Omental fat pad (tissue), 4 donors: ENCODE measurements around the gene CENPH. TPM values are rescaled to one million over a fixed set of nuclear protein-coding genes. Genes with fewer than 3 reads are reported as not detected.
A peak's percentile ranks its signal among the peaks of the same experiment; 100 is the strongest.
"Not testable (repeated sequence)": the region's sequence is repeated elsewhere in the genome, so short reads cannot be mapped to it uniquely, and the experiment has no call there.

Experiments used
- ATAC-seq: fragments of 150-250 bp; one replicate; pipeline ENCODE4 v1.9.1; 2016; ENCODE audit warnings: mild to moderate bottlenecking, moderate library complexity; ENCODE audit not compliant: low FRiP score
- DNase-seq: peaks from one replicate; pipeline ENCODE4 v3.0.0-alpha.2; 2019; ENCODE audit warnings: low spot score
- total RNA-seq, 4 donors: library from RNA; depleted of rRNA; stranded (reverse); fragments of >200 nt; gene quantifications; one replicate each; pipeline ENCODE4 v1.1.0, GENCODE V29; 2016
- TF ChIP-seq, protein P1 (sequence below), 3 donors: fragments of 450-650 bp; IDR thresholded peaks; one replicate each; pipeline ENCODE4 v1.5.1; 2016 to 2017; ENCODE audit warnings: antibody characterized with exemption in 3 of 3, mild to moderate bottlenecking in 3 of 3, moderate library complexity in 2 of 3

Gene CENPH, protein sequence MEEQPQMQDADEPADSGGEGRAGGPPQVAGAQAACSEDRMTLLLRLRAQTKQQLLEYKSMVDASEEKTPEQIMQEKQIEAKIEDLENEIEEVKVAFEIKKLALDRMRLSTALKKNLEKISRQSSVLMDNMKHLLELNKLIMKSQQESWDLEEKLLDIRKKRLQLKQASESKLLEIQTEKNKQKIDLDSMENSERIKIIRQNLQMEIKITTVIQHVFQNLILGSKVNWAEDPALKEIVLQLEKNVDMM
- 1 to 10 TPM; 1.0 to 2.5 (median 2.0) TPM for total RNA-seq

DNA sequence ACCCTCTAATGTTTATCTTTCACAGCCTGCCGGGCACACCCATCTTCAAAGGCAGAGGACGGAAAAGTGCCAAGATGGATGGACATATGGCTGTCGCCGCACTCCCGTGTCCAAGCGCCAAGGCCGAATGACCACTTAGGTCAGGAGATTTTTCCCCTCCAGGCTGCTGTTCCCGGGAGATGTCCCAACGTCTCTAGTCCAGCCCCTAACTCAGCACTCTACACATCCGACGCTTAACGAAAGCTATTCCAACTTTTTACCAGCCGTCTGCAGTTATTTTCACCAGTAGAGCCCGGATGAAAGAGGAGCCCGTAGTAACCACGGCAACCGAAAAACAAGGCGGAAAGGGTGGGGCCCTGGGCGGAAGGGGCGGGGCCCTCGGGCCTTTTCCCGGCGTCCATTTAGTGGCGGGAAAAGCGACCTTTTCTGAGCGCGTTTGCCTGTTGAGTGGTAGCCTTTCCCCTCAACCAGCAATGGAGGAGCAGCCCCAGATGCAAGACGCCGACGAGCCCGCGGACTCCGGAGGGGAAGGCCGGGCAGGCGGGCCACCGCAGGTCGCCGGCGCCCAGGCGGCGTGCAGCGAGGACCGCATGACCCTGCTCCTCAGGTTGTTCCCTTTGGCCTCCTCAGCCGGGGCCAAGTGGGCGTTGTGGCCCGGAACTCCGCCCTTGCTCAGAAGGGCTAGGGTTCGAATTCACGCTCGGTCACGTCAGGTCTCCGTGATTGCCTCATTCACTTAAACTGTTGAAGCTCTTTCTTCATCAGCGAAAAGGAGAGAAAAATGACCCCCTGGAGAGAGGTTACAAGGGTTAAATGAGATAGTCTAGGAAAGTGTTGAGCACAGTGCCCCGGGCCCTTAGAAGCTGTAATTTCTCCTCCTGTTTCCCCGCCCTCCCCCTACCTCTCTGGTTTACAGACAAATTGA lies at the start of gene CENPH:
Gene CENPH, plus strand, starts transcription at position 422 of the 925 bp plus-strand sequence. Its CDS starts 52 bp downstream, at position 474.
- peak; percentile 74 for DNase-seq
- TF ChIP-seq, protein P1, sequence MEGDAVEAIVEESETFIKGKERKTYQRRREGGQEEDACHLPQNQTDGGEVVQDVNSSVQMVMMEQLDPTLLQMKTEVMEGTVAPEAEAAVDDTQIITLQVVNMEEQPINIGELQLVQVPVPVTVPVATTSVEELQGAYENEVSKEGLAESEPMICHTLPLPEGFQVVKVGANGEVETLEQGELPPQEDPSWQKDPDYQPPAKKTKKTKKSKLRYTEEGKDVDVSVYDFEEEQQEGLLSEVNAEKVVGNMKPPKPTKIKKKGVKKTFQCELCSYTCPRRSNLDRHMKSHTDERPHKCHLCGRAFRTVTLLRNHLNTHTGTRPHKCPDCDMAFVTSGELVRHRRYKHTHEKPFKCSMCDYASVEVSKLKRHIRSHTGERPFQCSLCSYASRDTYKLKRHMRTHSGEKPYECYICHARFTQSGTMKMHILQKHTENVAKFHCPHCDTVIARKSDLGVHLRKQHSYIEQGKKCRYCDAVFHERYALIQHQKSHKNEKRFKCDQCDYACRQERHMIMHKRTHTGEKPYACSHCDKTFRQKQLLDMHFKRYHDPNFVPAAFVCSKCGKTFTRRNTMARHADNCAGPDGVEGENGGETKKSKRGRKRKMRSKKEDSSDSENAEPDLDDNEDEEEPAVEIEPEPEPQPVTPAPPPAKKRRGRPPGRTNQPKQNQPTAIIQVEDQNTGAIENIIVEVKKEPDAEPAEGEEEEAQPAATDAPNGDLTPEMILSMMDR (IDR thresholded peaks at IDR 0.05), result no peak
- ATAC-seq, result peak; percentile 98

DNA sequence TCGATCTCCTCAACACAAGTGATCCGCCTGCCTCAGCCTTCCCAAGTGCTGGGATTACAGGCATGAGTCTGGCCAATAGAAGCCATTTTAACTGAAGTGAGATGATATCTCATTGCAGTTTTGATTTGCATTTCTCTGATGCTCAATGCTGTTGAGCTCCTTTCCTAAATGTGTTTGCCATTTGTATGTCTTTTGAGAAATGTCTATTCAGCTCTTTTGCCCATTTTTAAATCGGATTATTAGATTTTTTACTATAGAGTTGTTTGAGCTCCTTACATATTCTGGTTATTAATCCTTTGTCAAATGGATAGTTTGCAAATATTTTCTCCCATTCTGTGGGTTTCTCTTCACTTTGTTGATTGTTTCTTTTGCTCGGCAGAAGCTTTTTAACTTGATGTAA lies 49.1 kb upstream of the CENPH start:
- not testable (repeated sequence) for ATAC-seq, DNase-seq

DNA sequence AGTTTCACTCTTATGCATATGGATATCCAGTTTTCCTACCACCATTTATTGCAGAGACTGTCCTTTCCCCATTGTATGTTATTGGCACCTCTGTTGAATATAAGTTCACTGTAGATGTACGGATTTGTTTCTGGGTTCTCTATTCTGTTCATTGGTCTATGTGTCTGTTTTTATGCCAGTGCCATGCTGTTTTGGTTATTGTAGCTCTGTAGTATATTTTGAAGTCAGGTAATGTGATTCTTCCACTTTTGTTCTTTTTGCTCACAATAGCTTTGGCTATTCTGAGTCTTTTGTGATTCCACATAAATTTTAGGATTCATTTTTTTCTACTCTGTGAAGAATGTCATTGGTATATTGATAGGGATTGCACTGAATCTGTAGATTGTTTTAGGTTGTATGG lies 48.6 kb upstream of the CENPH start:
- ATAC-seq (no peak), DNase-seq (no peak)
- TF ChIP-seq, protein P1 (IDR thresholded peaks at IDR 0.05), result no peak

DNA sequence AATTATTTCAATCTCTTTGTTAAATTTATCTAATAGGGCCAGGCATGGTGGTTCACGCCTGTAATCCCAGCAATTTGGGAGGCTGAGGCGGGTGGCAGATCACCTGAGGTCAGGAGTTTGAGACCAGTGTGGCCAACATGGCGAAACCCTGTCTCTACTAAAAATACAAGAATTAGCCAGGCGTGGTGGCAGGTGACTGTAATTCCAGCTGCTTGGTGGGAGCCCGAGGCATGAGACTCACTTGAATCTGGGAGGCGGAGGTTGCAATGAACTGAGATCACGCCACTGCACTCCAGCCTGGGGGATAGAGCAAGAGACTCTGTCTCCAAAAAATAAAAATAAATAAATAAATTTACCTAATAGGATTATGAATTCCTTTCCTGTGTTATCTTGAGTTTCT lies 40.8 kb upstream of the CENPH start:
- ATAC-seq, DNase-seq: not testable (repeated sequence)

DNA sequence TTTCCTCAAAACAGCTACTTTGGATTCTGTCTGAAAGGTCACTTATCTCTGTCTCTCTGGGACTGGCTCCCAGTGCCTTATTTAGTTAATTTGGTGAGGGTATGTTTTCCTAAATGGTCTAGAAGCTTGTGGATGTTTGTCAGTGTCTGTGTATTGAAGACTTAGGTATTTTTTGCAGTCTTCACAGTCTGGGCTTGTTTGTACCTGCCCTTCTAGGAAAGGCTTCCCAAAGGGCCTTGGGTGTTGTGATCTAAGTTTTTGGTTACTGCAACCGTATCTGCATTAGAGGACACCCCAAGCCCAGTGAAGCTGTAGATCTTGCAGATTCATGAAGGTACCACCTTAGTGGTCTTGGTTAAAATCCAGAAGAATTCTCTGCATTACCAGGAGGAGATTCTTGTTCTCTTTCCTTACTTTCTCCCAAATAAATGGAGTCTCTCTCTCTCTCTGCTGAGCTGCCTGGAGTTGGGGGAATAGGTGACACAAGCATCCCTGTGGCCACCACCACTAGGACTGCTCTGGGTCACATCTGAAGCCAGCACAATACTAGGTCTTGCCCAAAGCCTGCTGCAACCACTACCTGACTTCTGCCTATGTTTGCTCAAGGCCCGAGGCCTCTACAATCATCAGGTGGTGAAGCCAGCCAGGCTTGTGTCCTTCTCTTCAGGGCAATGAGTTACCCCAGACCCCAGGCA lies 40.3 kb upstream of the CENPH start:
- DNase-seq (no peak), ATAC-seq (no peak)
- TF ChIP-seq, protein P1 (IDR thresholded peaks at IDR 0.05), result no peak

DNA sequence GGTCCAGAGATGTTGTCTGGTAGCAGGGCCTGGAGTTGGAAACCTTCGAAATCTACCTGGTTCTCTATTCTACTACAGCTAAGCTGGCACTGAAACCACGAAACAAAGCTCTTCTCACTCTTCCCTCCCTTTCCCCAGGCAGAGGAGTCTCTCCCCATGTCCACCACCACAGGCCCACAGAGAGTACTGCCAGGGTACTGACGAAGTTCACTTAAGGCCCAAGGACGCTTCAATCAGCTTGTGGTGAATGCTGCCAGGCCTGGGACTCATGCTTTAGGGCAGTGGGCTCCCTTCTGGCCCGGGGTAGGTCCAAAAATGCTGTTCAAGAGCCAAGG lies 39.7 kb upstream of the CENPH start:
- DNase-seq (no peak), ATAC-seq (no peak)
- TF ChIP-seq, protein P1 (IDR thresholded peaks at IDR 0.05), result no peak

DNA sequence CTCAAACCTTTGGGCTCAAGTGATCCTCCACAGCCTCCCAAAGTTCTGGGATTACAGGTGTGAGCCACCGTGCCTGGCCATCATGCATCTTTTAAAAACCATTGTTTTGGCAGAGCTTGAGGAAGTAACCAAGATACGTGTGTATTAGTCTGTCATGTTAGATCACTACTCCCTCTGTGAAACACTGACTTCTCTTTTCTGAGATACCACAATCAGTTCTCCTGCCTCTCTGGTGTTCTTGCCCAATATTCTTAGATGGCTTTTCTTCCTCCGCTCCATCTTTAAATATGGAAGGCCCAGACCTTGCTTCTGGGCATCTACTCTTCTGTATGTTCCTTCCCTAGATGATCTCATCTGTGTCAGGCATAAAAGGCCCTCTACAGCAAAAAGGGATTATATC lies 36.7 kb upstream of the CENPH start:
- TF ChIP-seq, protein P1 (IDR thresholded peaks at IDR 0.05), result no peak
- ATAC-seq, result no peak
- no peak for DNase-seq
